NCI-H82 (cell line): ENCODE data around the gene AGL.
"Not testable (repeated sequence)": the region's sequence is repeated elsewhere in the genome, so short reads cannot be mapped to it uniquely, and the experiment has no call there.

Experiments
- DNase-seq: peaks from one replicate; lab custom pipeline; 2025; lab: John Stamatoyannopoulos, UW

AGL gene

DNA sequence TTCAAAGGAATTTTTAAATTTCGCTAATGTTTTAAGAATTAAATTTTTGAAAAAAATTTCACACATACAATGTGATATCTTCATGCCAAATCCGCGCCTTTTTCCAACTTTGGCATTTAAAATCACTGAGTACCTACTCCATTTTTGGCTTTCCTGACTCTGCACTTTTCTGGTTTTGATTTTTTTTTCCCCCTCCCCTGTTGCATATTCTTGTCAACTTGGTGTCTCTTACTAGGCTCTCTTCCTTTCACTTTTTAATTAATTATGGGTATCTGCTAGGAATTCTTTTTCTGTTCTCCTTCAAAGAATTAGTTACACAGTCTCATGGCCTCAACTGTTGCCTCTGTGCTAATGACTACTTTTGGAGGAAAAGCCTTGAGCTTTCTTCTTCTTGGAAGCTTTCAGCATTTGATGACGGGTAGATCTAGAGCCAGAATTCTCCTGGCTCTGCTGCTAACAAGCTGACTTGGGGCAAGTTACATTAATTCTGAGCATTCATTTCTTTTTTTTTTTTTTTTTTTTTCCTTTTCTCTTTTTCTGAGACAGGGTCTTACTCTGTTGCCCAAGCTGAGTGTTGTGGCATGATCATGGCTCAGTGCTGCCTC lies 1.8 kb downstream of the AGL start:
- peak; percentile 65 for DNase-seq

DNA sequence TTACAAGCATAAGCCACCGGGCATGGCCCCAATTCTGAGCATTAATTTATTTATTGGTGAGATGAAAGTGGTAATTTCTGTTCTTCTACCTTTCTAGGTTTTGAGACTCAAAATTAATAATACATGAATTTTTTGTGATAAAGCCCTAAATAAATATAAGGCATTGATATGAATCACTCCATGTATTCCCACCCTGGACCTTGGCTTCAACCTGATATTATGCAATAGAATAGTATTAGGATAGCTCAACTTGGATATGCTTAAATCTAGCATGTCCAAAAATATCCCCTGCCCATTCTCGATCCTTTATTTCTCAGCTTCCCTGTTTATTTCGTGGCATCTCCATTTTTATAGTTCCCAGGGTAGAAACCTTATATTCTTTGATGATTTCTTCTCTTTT lies 2.5 kb downstream of the AGL start:
- DNase-seq, result peak; percentile 59

DNA sequence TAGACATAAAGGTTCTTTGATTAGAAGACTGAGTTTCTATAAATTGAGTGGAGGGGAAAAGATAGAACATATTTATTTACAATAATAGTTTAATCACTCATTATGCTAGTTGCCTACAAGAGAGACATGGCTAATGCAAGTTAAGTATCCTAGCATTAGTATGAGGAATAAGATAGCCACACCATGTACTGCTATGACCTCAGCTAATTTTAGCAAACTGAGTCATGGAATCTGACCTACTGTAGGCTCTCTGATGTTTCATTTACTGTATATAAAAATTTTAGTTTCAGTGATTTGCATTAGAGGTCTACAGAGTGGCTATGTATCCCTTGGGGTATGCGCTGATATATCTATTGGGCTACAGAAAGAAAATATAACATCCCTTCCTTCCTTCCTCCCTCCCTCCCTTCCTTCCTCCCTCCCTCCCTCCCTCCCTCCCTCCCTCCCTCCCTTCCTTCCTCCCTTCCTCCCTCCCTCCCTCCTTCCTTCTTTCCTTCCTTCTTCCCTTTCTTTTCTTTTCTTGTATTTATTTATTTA lies 5.8 kb downstream of the AGL start:
- DNase-seq, result peak; percentile 55

DNA sequence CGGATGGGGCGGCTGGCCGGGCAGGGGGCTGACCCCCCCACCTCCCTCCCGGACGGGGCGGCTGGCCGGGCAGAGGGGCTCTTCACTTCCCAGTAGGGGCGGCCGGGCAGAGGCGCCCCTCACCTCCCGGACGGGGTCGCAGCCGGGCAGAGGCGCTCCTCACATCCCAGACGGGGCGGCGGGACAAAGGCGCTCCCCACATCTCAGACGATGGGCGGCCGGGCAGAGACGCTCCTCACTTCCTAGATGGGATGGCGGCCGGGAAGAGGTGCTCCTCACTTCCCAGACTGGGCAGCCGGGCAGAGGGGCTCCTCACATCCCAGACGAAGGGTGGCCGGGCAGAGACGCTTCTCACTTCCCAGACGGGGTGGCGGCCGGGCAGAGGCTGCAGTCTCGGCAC lies 6.9 kb downstream of the AGL start:
- not testable (repeated sequence) for DNase-seq

DNA sequence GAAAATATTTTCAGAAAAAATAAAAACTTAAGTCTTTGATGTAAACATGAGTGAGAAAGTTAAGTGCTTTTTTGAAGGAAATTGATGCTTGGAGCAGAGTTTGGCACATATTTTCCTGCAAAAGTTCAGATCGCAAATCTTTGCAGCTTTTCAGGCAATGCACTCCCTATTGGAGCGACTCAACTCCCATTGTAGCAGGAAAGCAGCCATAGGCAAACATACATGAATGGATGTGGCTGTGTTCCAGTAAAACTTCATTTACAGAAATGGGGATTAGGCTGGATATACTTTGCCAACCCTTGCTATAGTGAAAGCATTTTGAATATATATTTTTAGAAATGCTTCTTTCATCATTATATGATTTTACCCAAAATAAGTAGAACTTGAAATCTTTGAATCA lies 8.1 kb downstream of the AGL start:
- peak; percentile 43 for DNase-seq

DNA sequence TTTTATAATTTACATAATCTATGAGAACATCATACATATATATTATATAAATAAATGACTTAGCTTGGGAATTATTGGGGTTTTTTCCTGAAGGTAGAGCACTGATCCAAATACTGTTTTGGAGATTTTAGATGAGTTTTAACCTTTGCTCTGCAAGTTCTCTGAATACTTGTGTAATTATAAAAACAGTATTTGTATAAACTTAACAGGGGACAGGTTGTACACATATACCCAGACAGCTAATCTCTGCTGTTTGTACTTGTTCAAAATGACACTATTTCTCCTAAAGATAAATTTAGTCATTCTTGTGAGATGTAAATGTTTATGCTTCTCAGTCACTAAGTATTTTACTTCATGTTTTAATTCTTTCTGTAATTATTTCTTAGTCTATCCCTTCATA lies 8.7 kb downstream of the AGL start:
- no peak for DNase-seq

DNA sequence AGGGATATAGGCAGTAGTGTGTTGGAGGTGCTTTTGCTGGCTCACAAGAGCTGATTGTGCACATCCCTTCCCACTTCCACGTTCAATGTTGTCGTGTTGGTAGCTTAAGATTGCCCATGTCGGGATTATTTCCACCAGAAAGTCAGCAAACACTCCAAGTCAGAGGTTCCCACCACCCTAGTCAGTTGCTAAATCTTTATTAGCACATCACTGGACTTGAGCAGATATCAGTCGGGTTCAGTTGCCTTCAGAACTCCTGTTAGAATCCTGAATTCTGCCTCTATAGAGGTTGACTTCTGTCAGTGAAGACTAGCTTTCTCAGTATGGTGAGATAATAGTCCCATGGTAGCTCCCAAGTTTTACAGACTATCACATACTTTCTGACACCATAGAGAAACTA lies 10.5 kb downstream of the AGL start:
- no peak for DNase-seq

DNA sequence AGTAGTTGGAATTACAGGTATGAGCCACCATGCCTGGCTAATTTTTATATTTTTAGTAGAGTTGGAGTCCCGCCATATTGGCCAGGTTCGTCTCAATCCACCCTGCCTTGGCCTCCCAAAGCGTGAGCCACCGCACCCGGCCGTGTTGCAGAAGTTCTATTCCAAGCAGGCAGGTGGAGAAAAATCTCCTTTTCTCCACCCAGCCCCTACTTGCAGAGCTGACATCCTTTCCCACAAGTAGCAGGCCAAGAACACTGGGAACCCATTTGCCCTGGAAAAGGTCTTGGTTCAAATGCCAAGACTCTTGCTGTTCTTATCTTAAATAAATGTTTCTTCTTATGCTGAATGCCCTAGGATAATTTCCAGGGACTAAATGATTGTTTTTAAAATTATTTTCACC lies 17.5 kb downstream of the AGL start:
- DNase-seq, result no peak

DNA sequence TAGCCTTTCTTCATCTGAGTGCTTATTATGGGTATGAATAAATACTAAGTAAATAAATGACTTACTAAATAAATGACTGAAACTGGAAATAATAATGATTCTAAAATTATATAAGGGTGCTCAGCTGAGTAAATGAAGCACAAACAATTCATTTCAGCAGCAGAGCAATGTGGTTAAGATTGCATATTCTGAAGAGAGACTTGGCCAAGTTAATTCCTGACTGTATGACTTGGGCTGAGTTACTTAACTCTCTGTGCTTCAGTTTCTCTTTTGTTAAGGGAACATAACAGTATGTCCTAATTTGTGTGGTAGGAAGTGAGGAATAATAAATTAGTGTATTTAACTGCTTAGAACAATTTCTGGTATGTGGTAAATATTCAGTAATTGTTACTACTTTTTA lies 19.1 kb downstream of the AGL start:
- no peak for DNase-seq

DNA sequence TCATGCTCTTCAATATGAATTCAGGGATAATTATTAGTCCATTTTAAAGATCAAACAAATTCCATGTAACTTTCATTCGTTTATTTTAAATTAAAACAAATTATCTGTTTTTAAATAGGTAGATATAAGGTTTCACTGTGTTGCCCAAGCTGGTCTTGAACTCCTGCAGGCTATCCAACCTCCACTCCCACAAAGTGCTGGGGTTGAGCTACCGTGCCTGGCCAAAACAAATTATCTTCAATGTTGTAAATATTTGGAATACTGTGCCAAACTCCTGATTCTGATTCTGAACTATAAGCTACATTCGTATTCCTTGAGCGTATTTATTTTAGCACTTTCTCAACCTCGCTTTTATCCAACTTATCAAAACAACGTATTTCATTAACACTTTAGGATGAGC lies 19.6 kb downstream of the AGL start:
- DNase-seq, result no peak

DNA sequence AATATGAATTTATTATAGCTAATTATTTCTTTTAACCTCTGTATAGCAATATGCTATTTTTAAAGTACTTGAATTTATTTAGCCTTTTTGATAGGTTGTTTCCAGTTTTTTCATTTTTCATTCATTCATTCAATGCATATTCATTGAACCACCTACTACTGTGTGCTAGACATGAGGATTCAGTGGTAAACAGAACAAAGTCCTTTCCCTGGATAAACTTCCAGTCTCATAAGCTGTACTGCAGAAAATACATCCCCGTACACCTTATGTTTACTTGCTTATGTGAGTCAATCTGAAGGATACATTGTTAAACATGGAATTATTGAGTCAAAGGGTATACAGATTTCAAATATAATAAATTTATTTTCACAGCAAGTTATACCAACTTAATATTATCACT lies 21.9 kb downstream of the AGL start:
- DNase-seq, result no peak

DNA sequence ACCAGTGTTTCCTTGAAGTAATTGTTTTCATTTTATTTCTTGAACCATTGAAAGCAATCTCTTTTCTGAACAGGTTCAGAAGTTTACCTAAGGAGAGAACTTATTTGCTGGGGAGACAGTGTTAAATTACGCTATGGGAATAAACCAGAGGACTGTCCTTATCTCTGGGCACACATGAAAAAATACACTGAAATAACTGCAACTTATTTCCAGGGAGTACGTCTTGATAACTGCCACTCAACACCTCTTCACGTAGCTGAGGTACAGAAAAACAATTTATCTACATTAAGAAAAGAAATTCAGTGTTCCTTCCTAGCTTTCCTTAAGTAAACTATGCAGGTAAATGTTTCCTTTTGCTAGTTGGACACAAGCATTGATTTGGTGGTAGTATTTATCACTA lies 27.4 kb downstream of the AGL start:
- DNase-seq, result no peak

DNA sequence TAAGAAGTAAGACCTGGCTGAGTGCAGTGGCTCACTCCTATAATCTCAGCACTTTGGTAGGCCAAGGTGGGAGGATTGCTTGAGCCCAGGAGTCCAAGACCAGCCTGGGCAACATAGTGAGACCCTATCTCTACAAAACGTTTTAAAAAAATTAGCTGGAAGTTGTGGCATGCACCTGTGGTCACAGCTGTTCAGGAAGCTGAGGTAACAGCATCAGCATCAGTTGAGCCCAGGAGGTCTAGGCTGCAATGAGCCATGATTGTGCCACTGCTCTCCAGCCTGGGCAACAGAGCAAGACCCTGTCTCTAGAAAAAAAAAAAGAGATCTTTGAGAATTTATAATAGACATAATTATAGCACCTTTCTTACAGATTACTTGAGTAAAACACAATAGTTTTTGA lies 36.0 kb downstream of the AGL start:
- no peak for DNase-seq

DNA sequence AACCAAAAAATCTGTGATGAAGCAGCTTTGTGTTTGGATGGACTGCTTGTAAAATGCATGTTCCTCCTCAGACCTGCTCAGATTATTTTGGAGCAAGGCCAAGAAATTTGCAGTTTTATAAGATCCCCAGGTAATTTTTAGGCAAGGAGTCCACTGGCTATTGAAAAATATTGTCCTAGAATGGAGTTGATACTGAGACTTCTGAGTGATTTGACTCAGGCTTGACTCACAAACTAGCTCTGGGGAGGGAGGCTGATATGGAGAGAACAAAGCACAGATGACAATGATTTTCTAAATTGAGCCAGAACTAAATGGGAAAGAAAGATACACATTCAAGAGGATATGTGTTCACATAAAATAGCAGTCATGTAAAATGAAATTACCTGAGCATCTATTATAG lies 36.7 kb downstream of the AGL start:
- DNase-seq, result no peak

DNA sequence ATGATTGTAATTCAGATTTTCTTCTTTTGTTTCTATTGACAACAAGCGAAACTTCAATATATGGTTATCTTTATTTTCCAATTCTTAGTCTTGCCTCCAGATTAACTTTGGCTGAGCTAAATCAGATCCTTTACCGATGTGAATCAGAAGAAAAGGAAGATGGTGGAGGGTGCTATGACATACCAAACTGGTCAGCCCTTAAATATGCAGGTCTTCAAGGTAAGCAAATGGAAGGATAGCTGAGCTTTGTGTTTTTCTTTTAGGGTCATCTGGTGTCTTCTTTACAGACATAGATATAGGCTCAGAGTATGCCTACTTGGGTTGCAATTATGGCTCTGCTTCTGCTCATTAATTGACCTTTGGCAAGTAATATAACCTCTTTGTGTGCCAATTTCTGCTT lies 37.7 kb downstream of the AGL start:
- DNase-seq, result no peak

DNA sequence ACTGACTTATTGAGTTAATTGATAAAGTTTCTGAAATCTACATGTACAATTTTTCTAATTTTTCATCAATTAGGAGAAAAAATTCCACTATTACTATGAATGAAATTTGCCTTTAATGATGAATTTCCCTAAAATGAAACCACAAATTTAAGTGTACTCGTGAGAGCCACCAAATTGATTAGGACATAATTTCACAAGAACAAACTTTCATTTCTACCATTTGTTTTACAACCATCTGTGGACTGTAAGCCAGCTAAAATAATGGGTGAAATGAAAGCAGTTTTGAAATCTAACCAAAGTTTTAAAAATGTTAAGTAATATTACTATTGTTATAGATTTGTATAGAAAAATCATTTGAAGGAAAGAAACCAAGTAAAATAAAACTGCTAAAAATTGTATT lies 41.8 kb downstream of the AGL start:
- DNase-seq, result no peak

DNA sequence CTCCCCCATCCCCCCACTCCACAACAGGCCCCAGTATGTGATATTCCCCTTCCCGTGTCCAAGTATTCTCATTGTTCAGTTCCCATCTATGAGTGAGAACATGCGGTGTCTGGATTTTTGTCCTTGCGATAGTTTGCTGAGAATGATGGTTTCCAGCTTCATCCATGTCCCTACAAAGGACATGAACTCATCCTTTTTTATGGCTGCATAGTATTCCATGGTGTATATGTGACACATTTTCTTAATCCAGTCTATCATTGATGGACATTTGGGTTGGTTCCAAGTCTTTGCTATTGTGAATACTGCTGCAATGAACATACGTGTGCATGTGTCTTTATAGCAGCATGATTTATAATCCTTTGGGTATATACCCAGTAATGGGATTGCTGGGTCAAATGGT lies 53.1 kb downstream of the AGL start:
- not testable (repeated sequence) for DNase-seq

DNA sequence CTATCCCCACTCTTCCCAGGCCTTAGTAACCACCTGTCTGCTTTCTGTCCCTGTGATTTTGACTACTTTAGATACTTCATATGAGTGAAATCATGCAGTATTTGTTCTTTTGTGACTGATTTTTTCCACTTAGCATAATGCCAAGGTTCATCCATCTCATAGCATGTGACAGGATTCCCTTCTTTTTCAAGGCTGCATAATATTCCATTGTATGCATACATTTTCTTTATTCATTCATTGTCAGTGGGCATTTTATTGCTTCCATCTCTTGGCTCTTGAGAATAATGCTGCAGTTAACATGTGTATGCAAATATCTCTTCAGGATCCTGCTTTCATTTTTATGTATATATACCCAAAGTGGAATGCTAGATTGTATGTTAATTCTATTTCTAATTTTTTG lies 56.4 kb downstream of the AGL start:
- DNase-seq, result no peak

DNA sequence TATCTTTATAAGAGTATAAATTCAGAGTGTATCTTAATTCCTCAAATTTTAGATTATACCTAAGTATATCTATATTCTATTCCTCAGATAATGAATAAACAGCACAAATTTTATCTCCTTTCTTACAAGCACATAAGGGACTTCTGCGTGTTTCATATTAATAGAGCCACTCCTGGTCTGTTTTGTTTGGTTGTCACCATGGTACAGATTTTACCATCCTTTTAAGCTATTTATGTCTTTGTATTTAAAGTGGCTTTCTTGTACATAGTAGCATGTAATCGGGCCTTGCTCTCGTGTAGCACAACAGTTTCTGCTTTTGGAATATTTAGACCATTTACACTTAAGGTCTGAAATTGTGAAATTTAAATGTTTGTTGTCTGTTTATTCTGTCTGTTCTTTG lies 67.1 kb downstream of the AGL start:
- DNase-seq, result no peak

DNA sequence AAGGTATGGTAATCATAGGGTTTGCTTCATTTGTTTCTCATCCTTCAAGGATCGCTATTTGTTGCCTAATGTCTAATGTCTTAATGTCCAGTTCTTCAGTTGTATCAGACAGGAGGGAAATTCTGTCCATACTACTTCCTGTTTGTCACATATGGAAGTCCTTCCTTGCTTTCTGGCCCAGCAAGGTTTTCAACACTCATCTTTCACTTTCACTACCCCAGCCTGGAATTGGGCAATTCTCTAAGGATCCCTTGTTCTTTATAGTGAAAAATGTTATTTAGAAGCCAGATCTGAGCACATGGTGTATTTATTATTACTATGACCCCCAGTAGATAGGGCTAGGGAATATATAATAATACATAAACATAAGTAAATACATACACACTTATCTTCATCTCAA lies 69.1 kb downstream of the AGL start:
- DNase-seq, result no peak

DNA sequence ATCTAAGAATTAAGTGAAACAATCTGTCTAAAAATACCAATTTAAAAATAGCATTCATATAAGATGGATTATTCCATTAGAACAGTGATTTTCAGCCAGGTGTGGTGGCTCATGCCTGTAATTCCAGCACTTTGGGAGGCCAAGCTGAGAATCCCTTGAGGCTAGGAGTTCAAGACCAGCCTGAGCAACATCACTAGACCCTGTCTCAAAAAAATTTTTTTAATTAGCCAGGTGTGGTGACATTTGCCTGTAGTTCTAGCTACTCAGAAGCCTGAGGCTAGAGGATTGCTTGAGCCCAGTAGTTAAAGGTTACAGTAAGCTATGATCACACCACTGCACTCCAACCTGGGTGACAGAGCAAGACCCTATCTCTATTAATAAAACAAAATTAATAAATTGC lies 84.6 kb downstream of the AGL start:
- DNase-seq, result no peak

DNA sequence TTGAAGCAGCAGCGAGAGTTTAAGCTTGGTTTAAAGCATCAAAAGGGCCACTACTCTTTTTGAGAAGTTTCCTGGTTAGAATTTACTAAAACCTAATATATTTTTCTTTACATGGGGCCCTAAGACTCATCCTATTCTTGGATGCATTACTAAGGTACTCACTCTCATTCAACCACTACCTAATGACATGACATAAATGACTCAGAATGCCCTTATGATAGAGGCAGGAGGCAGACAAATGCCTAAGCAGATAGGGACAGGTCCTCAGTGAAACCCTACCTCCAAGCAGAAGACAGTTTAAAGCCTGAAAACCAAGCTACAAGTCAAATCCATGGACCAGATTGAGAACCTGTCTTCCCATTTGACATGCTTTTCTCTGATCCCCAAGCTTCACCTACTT lies 85.4 kb downstream of the AGL start:
- no peak for DNase-seq

DNA sequence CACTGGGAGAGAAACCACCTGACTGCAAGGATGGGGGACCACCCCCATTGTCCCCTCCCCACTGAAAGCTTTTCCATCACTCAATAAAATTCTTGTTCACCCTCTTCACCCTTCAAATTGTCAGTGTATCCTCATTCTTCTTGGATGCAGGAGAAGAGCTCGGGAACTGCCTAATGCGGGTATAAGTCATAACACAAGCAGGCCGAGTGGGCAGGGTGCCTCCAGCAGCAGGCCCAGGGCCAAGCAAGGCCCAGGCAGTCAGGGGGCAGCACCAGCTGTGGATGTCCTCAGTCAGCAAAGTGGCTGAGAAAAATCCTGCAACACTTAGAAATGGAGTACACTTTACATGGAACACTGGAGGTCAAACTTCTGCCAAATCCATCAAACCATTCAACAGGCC lies 85.9 kb downstream of the AGL start:
- DNase-seq, result no peak

DNA sequence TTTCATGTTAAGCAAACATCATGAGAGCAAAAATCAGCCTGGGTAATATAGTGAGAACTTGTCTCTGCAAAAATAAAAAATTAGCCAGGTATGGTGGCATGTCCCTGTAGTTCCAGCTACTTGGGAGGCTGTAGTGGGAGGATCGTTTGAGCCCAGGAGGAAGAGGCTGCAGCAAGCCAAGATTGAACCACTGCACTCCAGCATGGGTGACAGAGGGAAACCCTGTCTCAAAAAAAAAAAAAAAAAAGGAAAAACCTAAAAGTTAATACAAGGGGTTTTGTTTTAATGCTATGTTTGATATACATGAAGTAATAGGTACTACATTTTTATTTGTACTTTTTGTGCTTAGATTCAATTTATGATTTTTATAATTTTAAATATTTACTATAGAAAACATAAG lies 92.6 kb downstream of the AGL start:
- no peak for DNase-seq
